SK-N-SH (cell line): ENCODE measurements around the gene KCTD17. TPM values are rescaled to one million over a fixed set of nuclear protein-coding genes. Genes with fewer than 3 reads are reported as not detected.

ENCODE experiments used
- CTCF ChIA-PET: fragments of 300-600, 350-600 bp; formaldehyde crosslinking; extraction: SDS; loops from one replicate; lab custom pipeline; 2021; lab: Yijun Ruan, JAX
- POLR2A ChIA-PET: fragments of 350-600 bp; sonication (Branson Sonifier 250); formaldehyde crosslinking; extraction: SDS; loops from one replicate; lab custom pipeline; 2020; ENCODE audit warnings: antibody characterized with exemption, inconsistent platforms; lab: Yijun Ruan, JAX
- DNase-seq: peaks from one replicate; pipeline ENCODE4 v3.0.0; 2012
- H2AFZ ChIP-seq: fragments of 200-600 bp; sonication (generic); 2 replicates; pipeline ENCODE4 v1.8.1; 2016; ENCODE audit warnings: antibody characterized with exemption, mild to moderate bottlenecking, low read depth
- H3F3A ChIP-seq: fragments of 200-600 bp; sonication (generic); replicated peaks from 2 replicates; pipeline ENCODE3; 2016; ENCODE audit warnings: antibody characterized with exemption, mild to moderate bottlenecking; ENCODE audit not compliant: insufficient read depth
- H3K27ac ChIP-seq, 2 experiments: fragments of 200-500 bp in 1 of 2; fragments of 200-600 bp in 1 of 2; sonication (Bioruptor generic) in 1 of 2; sonication (generic), shearing (Covaris generic) in 1 of 2; 2 replicates each; pipeline versions ENCODE4 v1.5.1 to v1.6.1; 2014 to 2016; ENCODE audit warnings: low read depth in 2 of 2, inconsistent platforms in 1 of 2, low read length in 1 of 2, mild to moderate bottlenecking in 1 of 2, mixed read lengths in 1 of 2
- H3K27me3 ChIP-seq: fragments of 200-600 bp; sonication (generic), shearing (Covaris generic); 2 replicates; pipeline ENCODE4 v1.6.1; 2016; ENCODE audit warnings: mixed run types; ENCODE audit not compliant: insufficient read depth
- H3K36me3 ChIP-seq, 2 experiments: fragments of 200-500 bp in 1 of 2; fragments of 200-600 bp in 1 of 2; sonication (Bioruptor generic) in 1 of 2; sonication (generic) in 1 of 2; replicated peaks in 1 of 2; 2 replicates each; pipeline versions ENCODE3 to v1.5.1; 2014 to 2016; ENCODE audit warnings: low read length in 1 of 2, mild to moderate bottlenecking in 1 of 2; ENCODE audit not compliant: insufficient read depth in 2 of 2, control insufficient read depth in 1 of 2
- H3K4me1 ChIP-seq, 2 experiments: fragments of 200-500 bp in 1 of 2; fragments of 200-600 bp in 1 of 2; sonication (Bioruptor generic) in 1 of 2; sonication (generic), shearing (Covaris generic) in 1 of 2; 2 replicates each; pipeline versions ENCODE4 v1.5.1 to v1.6.1; 2014 to 2016; ENCODE audit warnings: low read depth in 1 of 2, low read length in 1 of 2, mixed run types in 1 of 2; ENCODE audit not compliant: insufficient read depth in 2 of 2, control insufficient read depth in 1 of 2
- H3K4me2 ChIP-seq: fragments of 200-600 bp; sonication (generic), shearing (Covaris generic); 2 replicates; pipeline ENCODE4 v1.6.1; 2017; ENCODE audit warnings: mixed run types
- H3K4me3 ChIP-seq, 2 experiments: fragments of 200-500 bp in 1 of 2; fragments of 200-600 bp in 1 of 2; sonication (Bioruptor generic) in 1 of 2; sonication (generic), shearing (Covaris generic) in 1 of 2; 2 replicates each; pipeline versions ENCODE4 v1.5.1 to v1.8.1; 2014 to 2016; ENCODE audit warnings: low read depth in 2 of 2, inconsistent platforms in 1 of 2, low read length in 1 of 2, mild to moderate bottlenecking in 1 of 2, mixed read lengths in 1 of 2, moderate library complexity in 1 of 2
- H3K79me2 ChIP-seq: fragments of 200-600 bp; sonication (generic); 2 replicates; pipeline ENCODE4 v1.8.1; 2017; ENCODE audit warnings: mild to moderate bottlenecking; ENCODE audit not compliant: insufficient read depth
- H3K9ac ChIP-seq: fragments of 200-600 bp; sonication (generic); 2 replicates; pipeline ENCODE4 v1.6.1; 2017; ENCODE audit warnings: mixed run types
- H3K9me2 ChIP-seq: fragments of 200-600 bp; sonication (generic); 2 replicates; pipeline ENCODE4 v1.6.1; 2017; ENCODE audit warnings: mixed run types
- H3K9me3 ChIP-seq: fragments of 200-600 bp; sonication (generic); 2 replicates; pipeline ENCODE4 v1.6.1; 2017; ENCODE audit warnings: mixed run types, mild to moderate bottlenecking, moderate library complexity
- H4K20me1 ChIP-seq: fragments of 200-600 bp; sonication (generic); 2 replicates; pipeline ENCODE4 v1.6.1; 2017; ENCODE audit warnings: mild to moderate bottlenecking, mixed run types; ENCODE audit not compliant: insufficient read depth
- EZH2phosphoT487 ChIP-seq: fragments of 200-600 bp; sonication (generic); IDR thresholded peaks from 2 replicates; pipeline ENCODE4 v1.6.1; 2017; ENCODE audit warnings: low read depth, mixed run types, mild to moderate bottlenecking, antibody characterized with exemption, moderate library complexity, borderline replicate concordance
- FOSL2 ChIP-seq: IDR thresholded peaks from 2 replicates; pipeline ENCODE4 v1.4.0; 2012; ENCODE audit warnings: low read depth, mild to moderate bottlenecking, moderate library complexity, borderline replicate concordance
- GABPA ChIP-seq: IDR thresholded peaks from 2 replicates; pipeline ENCODE4 v1.4.0; 2012; ENCODE audit warnings: low read depth, mild to moderate bottlenecking
- GATA2 ChIP-seq: sonication (generic); formaldehyde crosslinking; IDR thresholded peaks from 2 replicates; pipeline ENCODE4 v1.5.0; 2020; ENCODE audit warnings: mild to moderate bottlenecking, missing genetic modification reagents
- NFIC ChIP-seq: IDR thresholded peaks from 2 replicates; pipeline ENCODE4 v1.4.0; 2012; ENCODE audit warnings: borderline replicate concordance
- NRF1 ChIP-seq: IDR thresholded peaks from 2 replicates; pipeline ENCODE4 v1.6.1; 2012; ENCODE audit warnings: low read depth, mild to moderate bottlenecking, low read length
- RAD21 ChIP-seq: IDR thresholded peaks from 2 replicates; pipeline ENCODE4 v1.6.1; 2012; ENCODE audit warnings: mild to moderate bottlenecking, low read length
- RCOR1 ChIP-seq: fragments of 150-350 bp; IDR thresholded peaks from 2 replicates; pipeline ENCODE4 v1.6.1; 2017; ENCODE audit warnings: antibody characterized with exemption, low read length
- SIN3A ChIP-seq: IDR thresholded peaks from 2 replicates; pipeline ENCODE4 v1.6.1; 2012; ENCODE audit warnings: low read depth, mild to moderate bottlenecking, low read length, moderate library complexity, borderline replicate concordance
- SMC3 ChIP-seq: IDR thresholded peaks from 2 replicates; pipeline ENCODE4 v1.6.1; 2012; ENCODE audit warnings: low read depth, low read length, improper control_type of control experiment
- YY1 ChIP-seq: IDR thresholded peaks from 2 replicates; pipeline ENCODE4 v1.4.0; 2012; ENCODE audit warnings: low read depth, mild to moderate bottlenecking
- WGBS: methylation state at CpG from one replicate; pipeline ENCODE4 v1.1.6; 2017; ENCODE audit warnings: low lambda C conversion rate; 5-methylcytosine and 5-hydroxymethylcytosine counted together
- polyA plus RNA-seq, 3 experiments: library from polyadenylated mRNA; depleted of rRNA; stranded (reverse); fragments of >200 nt; gene quantifications; 2 replicates each; pipeline ENCODE4 v1.2.3, GENCODE V29; 2012
- TF ChIP-seq, protein P1 (sequence below): IDR thresholded peaks from 2 replicates; pipeline ENCODE4 v1.4.0; 2012; ENCODE audit warnings: low read depth, borderline replicate concordance
- TF ChIP-seq, protein P2 (sequence below): IDR thresholded peaks from 2 replicates; pipeline ENCODE4 v1.4.0; 2012; ENCODE audit warnings: low read depth
- TF ChIP-seq, protein P3 (sequence below): fragments of 200-600 bp; sonication (generic); IDR thresholded peaks from 2 replicates; pipeline ENCODE4 v1.6.1; 2017; ENCODE audit warnings: antibody characterized with exemption, mild to moderate bottlenecking, moderate library complexity
- TF ChIP-seq, protein P4 (sequence below): fragments of 150-350 bp; IDR thresholded peaks from 2 replicates; pipeline ENCODE4 v1.6.1; 2017; ENCODE audit warnings: antibody characterized with exemption, low read length, low read depth, borderline replicate concordance

KCTD17 gene
- polyA plus RNA-seq, 1 of the 3 experiments (the other 2 are of a cell fraction): 57.8 TPM

DNA sequence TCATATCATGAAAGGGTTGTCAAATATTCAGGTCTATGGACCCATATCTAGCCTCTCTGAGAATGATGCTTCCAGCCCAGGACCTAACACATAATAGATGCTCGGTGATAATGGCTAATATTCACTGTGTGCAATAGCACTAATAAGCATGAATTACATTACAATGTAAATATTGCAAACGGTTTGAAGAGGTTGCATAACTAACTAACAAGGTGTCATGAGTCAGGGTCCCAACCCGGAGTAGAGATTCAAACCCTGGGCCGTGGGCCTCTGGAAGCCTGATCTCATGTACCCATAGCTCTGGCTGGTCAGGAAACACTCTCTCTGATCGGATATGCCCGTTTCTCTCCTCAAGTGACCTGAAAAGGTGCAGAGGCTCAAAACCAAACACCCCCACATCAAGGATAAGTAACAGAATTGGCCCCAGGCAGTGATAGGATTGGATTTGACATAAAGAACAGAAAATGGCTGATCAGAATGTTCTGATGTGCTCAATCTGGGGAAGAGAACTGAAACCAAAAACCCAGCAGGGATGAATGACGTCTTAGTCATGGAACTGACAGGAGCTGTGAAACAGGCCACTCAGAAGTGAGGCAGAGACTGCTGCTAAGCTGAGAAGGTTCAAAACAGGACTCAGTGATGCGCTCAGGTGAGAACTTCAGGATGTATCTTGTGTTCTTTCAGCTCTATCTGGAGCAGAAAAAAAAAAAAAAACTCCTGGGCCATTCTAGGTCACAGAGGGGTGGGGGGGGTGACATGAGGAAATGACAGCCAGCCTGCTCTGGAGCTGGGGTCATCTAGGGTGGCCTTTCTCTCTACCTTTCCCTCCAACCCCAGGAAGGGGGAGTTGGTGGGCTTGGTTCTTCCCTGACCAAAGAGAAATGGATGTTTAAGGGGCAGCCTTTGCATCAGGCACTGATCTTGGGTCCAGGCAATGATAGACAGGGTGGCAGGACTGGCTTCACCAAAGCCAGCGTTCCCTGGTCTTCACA is 6.6 kb upstream of the KCTD17 start:
- H3K9me2 ChIP-seq: no peaks in the 10 kb centered on the region
- H3K79me2 ChIP-seq: no peaks in the 10 kb centered on the region
- peaks cover 8% of the 10 kb centered on the region for H3F3A ChIP-seq
- no peaks in the 10 kb centered on the region for H3K27me3 ChIP-seq
- no peaks in the 10 kb centered on the region for H3K9me3 ChIP-seq
- WGBS: 85% methylated on average over 9 of the region's 9 CpGs
- no peak overlapping the region for H3K9ac ChIP-seq
- no peak overlapping the region for H3K27ac ChIP-seq
- H3K4me2 ChIP-seq: no peak overlapping the region
- H3K4me1 ChIP-seq: peaks cover 0 to 14% of the 10 kb centered on the region in 2 experiments; a peak in 1 of 4 replicates
- CTCF ChIA-PET: interaction anchor here (0.6 to 3.2 kb wide), 9 partner anchors 13 to 263 kb away, joined by 3 to 11 read pairs (median 3); no protein-coding TSS in a partner anchor
- H3K36me3 ChIP-seq: no peaks in the 10 kb centered on the region
- H2AFZ ChIP-seq: no peak overlapping the region; the same call in 1 of the 2 replicates
- H4K20me1 ChIP-seq: no peaks in the 10 kb centered on the region
- TF ChIP-seq, protein P1, sequence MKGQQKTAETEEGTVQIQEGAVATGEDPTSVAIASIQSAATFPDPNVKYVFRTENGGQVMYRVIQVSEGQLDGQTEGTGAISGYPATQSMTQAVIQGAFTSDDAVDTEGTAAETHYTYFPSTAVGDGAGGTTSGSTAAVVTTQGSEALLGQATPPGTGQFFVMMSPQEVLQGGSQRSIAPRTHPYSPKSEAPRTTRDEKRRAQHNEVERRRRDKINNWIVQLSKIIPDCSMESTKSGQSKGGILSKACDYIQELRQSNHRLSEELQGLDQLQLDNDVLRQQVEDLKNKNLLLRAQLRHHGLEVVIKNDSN: no peak
- TF ChIP-seq EZH2phosphoT487 (no peak), NRF1 (no peak), SIN3A (no peak), FOSL2 (no peak), RCOR1 (no peak)
- TF ChIP-seq, protein P2, sequence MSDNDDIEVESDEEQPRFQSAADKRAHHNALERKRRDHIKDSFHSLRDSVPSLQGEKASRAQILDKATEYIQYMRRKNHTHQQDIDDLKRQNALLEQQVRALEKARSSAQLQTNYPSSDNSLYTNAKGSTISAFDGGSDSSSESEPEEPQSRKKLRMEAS: no peak
- TF ChIP-seq, all 33 proteins: peak for 0
- H3K4me3 ChIP-seq: no peak overlapping the region
- no peak for DNase-seq
- POLR2A ChIA-PET: no interaction called here

DNA sequence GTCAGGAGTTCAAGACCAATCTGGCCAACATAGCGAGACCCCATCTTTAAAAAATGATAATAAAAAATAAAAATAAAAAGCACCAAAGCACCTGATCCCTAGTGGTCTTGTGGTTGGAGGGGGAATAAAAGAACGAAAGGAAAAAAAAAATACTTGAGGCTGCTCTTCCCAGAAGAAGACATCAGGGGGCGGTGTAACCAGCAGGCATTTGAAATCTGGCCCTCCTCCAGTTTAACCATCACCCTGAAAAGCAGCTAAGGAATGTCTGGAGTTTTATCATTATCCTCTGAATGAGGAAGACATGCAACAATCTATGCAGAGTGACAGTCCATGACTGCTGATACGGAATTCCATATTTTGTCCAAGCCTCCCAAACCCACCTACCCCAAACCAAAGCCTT is 5.6 kb upstream of the KCTD17 start:
- CTCF ChIA-PET: interaction anchor here (0.7 to 3.2 kb wide), 7 partner anchors 9 to 264 kb away, joined by 3 to 11 read pairs (median 3); no protein-coding TSS in a partner anchor
- H2AFZ ChIP-seq: no peak overlapping the region
- no peak overlapping the region for H3K9ac ChIP-seq
- 57% methylated on average over 4 of the region's 4 CpGs for WGBS
- POLR2A ChIA-PET: no interaction called here
- no peaks in the 10 kb centered on the region for H3K36me3 ChIP-seq
- H3K9me2 ChIP-seq: no peaks in the 10 kb centered on the region
- H3K27me3 ChIP-seq: no peaks in the 10 kb centered on the region
- no peak overlapping the region for H3K4me3 ChIP-seq
- H3K9me3 ChIP-seq: no peaks in the 10 kb centered on the region
- H3K4me1 ChIP-seq: peaks cover 0 to 8% of the 10 kb centered on the region in 2 experiments; a peak in 1 of 4 replicates
- peaks cover 2% of the 10 kb centered on the region for H3F3A ChIP-seq
- no peak overlapping the region for H3K4me2 ChIP-seq
- no peaks in the 10 kb centered on the region for H4K20me1 ChIP-seq
- TF ChIP-seq GATA2 (CRISPR knock-in tag) (no peak), NFIC (peak; percentile 59; the same call in 1 of the 2 replicates), SMC3 (peak; percentile 29; the same call in 1 of the 2 replicates), GABPA (no peak), YY1 (no peak), NRF1 (no peak), RAD21 (peak; percentile 48)
- TF ChIP-seq, protein P2: no peak
- TF ChIP-seq, protein P3, sequence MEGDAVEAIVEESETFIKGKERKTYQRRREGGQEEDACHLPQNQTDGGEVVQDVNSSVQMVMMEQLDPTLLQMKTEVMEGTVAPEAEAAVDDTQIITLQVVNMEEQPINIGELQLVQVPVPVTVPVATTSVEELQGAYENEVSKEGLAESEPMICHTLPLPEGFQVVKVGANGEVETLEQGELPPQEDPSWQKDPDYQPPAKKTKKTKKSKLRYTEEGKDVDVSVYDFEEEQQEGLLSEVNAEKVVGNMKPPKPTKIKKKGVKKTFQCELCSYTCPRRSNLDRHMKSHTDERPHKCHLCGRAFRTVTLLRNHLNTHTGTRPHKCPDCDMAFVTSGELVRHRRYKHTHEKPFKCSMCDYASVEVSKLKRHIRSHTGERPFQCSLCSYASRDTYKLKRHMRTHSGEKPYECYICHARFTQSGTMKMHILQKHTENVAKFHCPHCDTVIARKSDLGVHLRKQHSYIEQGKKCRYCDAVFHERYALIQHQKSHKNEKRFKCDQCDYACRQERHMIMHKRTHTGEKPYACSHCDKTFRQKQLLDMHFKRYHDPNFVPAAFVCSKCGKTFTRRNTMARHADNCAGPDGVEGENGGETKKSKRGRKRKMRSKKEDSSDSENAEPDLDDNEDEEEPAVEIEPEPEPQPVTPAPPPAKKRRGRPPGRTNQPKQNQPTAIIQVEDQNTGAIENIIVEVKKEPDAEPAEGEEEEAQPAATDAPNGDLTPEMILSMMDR: peak; percentile 66
- TF ChIP-seq, protein P4, sequence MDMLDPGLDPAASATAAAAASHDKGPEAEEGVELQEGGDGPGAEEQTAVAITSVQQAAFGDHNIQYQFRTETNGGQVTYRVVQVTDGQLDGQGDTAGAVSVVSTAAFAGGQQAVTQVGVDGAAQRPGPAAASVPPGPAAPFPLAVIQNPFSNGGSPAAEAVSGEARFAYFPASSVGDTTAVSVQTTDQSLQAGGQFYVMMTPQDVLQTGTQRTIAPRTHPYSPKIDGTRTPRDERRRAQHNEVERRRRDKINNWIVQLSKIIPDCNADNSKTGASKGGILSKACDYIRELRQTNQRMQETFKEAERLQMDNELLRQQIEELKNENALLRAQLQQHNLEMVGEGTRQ: no peak
- no peaks in the 10 kb centered on the region for H3K79me2 ChIP-seq
- H3K27ac ChIP-seq: no peak overlapping the region
- peak; percentile 64 for DNase-seq
